Measurements from ENCODE around the gene TXNDC8. TPM values are rescaled to one million over a fixed set of nuclear protein-coding genes. Genes with fewer than 3 reads are reported as not detected.

TXNDC8 gene
- total RNA-seq, 2 donors from 2014 or later: not detected

DNA sequence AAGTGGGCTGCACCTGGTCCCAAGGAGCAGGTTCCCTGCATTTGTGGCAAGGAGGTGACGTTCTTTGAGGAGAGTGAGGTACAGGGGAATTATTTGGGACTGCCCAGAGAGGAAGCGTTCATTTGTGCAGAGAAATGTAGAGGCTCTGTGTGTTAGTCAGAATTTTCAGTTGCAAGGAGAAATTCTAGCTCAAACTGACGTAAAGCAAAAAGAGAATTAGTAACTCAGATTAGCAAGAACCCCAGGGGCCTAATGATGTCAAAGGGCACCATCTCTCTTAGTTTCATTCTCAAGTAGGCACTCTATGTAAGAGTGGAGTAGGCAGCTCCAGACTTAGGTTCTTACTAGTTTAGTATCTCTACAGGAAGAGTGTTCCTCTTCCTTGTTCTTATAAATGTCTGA lies 79.0 kb downstream of the TXNDC8 start:
- DNase-seq (ENCODE audit: low spot score in 2 of 2) (no peak), ATAC-seq (peak in 1 of 2 donors; percentile 14)
- no peaks in the 10 kb centered on the region for H3K9me3 Mint-ChIP-seq
- peaks cover 22 to 30% of the 10 kb centered on the region in 2 donors for H3K36me3 Mint-ChIP-seq
- peak overlapping the region in 1 of 2 donors; percentile 91 for H3K27ac Mint-ChIP-seq

DNA sequence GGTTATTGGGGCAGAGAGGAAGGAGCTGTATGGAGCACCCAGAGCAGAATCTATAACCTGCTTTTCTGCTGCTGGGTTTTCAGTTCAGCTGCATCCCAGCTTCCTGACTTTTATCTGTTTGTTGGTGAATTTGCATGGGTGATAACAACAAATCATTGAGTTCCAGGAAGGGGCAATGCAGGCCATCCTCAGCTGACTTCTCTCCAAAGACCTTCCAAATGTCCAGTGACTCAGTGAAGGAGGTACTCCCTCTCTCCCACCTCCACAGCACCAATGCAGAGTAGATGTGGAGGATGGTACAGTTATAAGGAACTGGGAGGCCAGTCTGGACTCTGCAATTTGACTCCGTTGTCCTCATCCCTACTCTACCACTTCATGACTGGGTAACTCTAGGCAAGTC lies 79.7 kb downstream of the TXNDC8 start:
- ATAC-seq: no peak
- H3K27ac Mint-ChIP-seq: peak overlapping the region in 1 of 2 donors; percentile 91

DNA sequence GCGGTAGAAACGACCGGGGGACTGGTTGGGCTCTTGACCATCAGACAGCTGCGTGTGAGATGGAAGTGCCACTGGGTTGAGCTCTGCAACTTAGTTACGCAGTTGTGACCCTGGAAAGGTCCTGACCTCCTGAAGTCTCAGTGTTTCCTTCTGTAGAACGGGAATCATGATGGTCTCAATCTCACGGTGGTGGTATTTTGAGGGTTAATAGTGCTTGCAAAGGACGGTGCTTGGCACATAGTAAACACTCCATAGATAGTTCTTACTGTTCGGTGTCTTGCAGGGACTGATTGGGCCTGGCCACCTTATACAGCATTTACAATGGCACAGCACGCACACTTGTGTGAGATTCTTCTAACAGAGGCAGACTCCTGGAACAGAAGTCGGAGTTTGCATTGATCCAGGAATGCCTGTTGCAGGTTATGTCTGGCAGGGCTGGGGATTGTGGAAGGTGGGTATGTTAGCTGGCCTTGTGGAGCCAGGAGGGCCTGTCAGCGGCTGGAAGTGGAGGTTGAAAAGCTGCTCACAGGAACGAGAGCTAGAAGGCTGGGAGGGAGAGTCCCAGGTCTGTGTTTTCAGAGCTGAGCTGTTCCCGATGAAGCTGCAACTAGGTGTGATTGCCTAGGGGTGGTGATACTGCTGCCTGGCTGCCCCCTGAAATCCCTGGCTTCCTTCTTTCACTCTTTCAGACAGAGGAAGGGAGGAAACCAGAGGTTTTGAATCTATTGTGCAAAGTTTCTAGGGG lies 80.4 kb downstream of the TXNDC8 start:
- H3K9me3 Mint-ChIP-seq: no peaks in the 10 kb centered on the region
- peak overlapping the region; percentile 91 to 99 for H3K27ac Mint-ChIP-seq
- peaks cover 35% of the 10 kb centered on the region in 2 donors for H3K36me3 Mint-ChIP-seq
- DNase-seq (ENCODE audit: low spot score in 2 of 2) (no peak), ATAC-seq (peak; percentile 15)

More for the DNA sequence above, 79.7 kb downstream of the TXNDC8 start:
- Mint-ChIP-seq H3K36me3 (peaks cover 29 to 35% of the 10 kb centered on the region in 2 donors), H3K9me3 (no peaks in the 10 kb centered on the region)
- no peak for DNase-seq (ENCODE audit: low spot score in 2 of 2)

DNA sequence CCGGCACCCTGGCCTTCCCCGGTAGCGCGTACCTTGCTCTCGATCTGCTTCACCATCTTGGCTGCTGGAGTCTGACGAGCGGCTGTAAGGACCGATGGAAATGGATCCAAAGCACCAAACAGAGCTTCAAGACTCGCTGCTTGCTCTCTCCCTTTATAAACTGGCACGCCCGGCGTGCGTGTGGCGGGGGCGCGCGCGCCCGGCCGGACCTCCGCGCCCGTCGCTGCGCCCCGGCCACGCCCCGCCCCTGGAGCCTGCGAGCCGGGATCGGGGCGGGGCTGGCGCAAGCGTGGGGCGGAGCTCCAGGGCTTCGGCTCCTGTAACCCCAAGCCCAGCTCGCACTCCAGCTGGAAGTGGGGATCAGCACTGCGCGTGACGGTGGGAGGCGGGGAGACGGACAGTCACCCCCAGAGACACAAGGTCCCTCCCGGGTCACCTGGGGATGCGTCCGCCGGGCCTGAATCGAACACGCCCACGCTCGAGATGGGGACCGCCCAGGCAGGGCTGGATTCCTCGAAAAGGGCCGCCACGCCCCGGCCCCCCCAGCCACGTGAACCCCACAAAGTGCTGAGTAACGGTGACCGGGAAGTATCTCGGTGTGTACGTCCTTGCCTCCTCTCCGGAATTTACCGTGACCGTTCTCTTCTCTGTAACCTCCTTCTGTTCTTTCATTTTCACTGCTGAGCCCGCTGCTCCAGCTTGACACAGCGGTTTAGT lies 81.1 kb downstream of the TXNDC8 start, which contains the start of gene TXN:
Gene TXN, minus strand, starts transcription at position 128 of the 717 bp plus-strand sequence. Its CDS starts 72 bp downstream, at position 56.
- peaks cover 35% of the 10 kb centered on the region in 2 donors for H3K36me3 Mint-ChIP-seq
- H3K27ac Mint-ChIP-seq: peak within 1 kb of the TSS; percentile 91 to 99
- DNase-seq (ENCODE audit: low spot score in 2 of 2): peak; percentile 89 to 91
- ATAC-seq: peak; percentile 72 to 86
- no peaks in the 10 kb centered on the region for H3K9me3 Mint-ChIP-seq

DNA sequence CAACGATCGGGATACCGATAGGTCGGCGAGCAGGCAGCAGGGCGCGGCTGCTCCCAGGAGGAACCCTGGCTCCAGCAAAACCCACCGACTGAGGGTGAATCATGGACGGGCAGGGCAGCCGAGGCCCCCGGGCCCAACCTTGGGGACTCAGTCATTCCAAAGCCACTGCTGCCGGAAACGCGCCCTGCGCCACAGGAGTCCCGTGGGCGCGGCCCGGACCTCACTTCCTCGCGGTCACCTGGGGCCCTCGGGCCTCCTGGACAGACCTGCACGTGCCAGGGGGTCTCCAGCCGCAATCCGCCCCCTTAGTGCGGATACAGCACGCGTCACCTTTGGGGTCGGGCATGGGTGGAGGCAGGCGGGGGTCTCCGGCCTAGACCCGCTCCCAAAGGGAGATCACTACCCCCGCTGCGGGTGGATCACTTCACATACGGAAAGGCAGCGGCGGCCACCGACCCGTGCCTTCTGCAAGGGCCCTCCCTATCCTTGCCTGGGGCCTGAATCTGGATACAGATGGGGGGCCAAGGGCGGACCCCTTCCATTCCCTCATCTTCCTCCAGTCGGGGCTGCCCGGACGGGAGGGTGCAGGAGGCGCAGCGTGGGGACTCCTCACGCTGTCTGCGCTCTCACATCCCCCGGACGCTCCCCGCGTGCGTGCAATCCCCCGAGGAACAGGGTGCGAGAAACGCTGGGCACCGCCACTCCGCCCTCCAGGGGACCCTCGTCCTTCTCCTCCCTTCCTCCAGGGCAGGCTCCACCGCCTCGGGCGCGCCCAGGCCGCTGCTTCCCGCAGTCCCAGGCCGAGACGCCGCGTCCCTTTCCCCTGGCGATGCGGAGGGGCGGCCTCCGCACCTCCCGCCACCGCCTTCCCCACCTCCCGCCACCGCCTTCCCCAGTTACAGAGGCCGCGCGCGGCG lies 81.9 kb downstream of the TXNDC8 start:
- peak; percentile 8 to 58 for ATAC-seq
- Mint-ChIP-seq H3K9me3 (no peaks in the 10 kb centered on the region), H3K36me3 (peaks cover 35 to 42% of the 10 kb centered on the region in 2 donors), H3K27ac (peak overlapping the region; percentile 91 to 98)
- DNase-seq (ENCODE audit: low spot score in 2 of 2): peak; percentile 49 to 85

DNA sequence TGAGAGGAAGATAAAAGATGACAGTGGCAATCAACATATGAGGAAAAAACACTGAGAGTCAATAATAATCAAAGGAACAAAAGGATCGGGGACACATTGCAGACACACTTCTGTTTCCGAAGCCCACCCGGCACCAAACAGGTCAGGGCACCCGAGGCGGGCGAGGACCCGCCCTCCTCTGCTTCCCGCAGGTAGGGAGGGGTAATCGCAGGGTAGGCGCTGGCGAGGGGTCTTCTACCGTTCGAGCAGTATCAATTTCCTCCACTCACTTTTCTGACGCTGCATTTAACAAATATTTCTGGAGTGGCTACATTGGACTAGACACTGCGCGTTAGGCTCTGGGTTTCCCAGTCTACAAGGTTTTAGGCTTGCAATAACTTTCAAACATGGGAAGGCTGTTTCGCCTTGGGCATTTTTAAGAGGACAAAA lies 82.6 kb downstream of the TXNDC8 start:
- DNase-seq (ENCODE audit: low spot score in 2 of 2) (no peak), ATAC-seq (no peak)
- no peaks in the 10 kb centered on the region for H3K9me3 Mint-ChIP-seq
- H3K27ac Mint-ChIP-seq: peak overlapping the region; percentile 79 to 91
- H3K36me3 Mint-ChIP-seq: peaks cover 35 to 48% of the 10 kb centered on the region in 2 donors

DNA sequence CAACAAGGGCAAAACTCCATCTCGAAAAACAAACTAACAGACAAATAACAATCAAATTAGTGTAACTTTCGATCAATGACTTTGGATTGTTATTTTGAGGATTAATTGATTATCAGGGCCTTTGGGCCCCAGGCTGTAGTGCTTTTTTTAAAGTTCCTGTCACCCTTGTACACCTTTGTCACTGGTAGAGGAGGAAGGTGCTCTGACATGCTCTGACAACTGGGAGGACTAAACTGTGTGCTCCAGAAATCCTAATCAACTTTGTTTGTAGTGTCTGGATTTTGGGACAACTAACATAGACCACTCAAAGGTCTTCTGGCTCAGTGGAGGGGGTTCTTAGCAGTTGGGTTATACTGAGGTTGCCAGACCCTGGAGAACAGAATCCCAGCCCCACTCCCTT lies 83.2 kb downstream of the TXNDC8 start:
- ATAC-seq (no peak), DNase-seq (ENCODE audit: low spot score in 2 of 2) (no peak)
- Mint-ChIP-seq H3K36me3 (peaks cover 35 to 50% of the 10 kb centered on the region in 2 donors), H3K27ac (peak overlapping the region; percentile 79 to 91), H3K9me3 (no peaks in the 10 kb centered on the region)

Other genes with a start within 250 kb of the TXNDC8 start
- not detected for gene C9orf152, start 129.7 kb downstream of the TXNDC8 start, total RNA-seq
- 100 to 1,000 TPM; 375 to 406 TPM for gene TXN, start 81.4 kb downstream of the TXNDC8 start, total RNA-seq
- gene SVEP1, start 241.9 kb upstream of the TXNDC8 start, total RNA-seq: under 1 TPM; 0.07 to 0.10 TPM